ENCODE measurements around the gene SLC2A2.
"Not testable (repeated sequence)": the region's sequence is repeated elsewhere in the genome, so short reads cannot be mapped to it uniquely, and the experiment has no call there.

SLC2A2 gene

DNA sequence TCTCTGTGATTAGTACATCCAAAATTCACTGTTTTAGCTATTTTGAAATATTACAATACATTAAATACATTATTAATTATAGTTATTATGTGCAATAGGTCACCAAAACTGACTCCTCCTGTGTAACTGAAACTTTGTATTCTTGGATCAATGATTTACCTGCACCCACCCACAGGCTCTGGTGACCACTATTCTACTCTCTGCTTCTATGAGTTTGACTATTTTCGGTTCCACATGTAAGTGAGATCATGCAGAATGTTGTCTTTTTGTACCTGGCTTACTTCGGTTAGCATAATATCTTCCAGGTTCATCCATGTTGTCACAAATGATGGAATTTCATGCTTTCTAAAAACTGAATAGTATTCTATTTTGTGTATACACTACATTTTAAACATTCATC, 43.8 kb downstream of the SLC2A2 start:
- no peak for DNase-seq

DNA sequence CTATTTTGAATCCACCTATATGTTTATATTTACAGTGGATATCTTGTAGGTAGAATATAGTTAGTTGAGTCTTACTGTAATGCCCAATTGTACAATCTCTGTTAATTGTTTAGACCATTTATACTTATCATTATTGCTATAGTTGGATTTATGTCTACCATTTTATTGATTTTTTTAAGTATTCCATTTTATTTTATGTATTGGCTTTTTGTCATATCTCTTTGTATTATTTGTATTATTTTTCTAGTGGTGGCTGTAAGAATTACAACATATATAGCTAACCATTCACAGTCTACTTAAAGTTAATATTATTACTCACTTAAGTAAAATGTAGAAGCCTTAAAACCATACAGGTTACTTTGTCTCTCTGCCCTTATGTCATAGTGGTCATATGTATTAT, 46.1 kb downstream of the SLC2A2 start:
- no peak for DNase-seq

DNA sequence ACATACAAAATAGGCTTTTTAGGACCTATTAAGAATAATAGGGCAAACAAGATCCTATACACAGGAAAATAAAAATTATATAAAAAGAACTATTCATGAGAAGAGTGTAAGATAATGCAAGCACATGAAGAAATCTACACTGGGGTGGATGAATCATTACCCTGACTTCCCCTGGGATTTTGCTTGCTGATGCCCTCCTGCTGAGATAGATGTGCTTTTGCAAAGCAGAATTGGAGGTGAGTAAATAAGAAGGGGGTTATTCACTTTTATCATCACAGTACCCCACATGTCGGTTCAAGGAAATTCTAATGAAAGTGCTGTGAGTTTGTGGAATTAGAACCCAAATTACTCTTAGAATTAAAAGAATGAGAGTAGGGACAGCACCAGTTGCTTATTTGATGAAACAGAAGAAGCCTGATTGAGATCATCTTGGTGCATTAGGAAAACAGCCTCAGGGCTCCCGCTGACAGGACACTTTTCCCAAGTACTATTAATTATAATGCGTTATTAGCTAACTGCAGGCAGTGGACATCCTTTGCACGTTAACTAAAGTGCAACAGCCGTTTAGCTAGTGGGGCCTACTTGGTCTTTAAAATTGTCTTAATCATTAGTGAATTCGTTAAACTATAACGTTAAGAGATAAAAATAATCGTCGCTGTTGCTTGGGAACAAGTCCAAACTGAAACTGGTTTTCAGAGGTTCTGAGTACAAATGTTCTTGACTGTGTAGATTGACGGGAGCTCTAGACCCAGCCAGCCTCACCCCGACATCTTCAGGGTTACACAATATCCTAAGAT, 48.4 kb downstream of the SLC2A2 start:
- DNase-seq, result no peak

DNA sequence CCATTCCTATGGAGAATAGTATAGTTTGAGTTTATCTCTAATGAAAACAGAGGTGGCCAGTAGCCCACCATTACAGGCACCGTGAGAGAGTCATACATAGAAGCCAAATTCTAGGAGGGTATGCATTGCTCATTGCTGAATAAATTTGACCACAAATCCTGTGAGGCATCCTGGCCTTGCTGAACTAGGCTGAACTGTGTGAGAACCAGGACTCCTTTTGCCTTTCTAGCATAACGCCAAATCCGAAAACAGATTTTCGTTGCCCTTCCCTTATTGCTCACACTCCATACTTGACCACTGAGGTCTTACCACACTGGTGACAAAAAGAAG, 50.4 kb downstream of the SLC2A2 start:
- DNase-seq, result no peak

DNA sequence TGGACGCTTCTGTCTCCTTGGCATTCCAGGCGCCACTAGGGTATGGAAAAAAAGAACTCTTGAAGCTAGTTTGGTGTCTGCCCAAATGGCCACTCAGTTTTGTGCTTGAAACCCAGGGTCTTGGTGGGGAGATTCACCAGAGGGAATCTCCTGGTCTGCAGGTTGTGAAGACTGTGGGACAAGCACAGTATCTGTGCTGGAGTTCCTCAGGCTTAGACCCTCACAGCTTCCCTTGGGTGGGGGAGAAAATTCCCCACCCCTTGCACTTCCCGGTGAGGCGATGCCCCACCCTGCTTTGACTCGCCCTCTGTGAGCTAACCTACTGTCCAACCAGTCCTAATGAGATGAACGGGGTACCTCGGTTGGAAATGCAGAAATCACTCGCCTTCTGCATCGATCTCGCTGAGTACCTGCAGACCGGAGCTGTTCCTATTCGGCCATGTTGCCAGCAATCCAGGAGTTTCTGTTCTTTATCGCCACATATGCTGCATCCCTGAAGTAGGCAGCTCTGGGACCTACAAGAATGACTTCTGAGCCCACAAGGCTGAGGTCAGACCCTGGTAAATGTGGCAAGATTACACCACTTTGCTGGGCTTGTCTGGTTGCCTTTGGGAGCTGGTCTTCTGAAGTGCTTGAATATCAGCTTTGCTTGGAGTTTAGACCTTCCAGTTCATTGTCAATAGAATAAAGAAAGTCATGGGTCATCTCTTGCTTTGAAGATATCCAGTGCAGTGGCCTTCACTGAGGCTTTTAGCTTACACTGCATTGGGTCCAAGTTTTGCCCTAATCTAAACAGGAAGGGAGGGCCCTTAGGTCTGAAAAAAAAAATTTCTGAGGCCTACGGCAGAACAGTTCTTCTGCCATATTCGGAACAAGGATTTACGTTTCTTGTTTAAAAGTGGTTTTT, 51.0 kb downstream of the SLC2A2 start:
- DNase-seq, result no peak

DNA sequence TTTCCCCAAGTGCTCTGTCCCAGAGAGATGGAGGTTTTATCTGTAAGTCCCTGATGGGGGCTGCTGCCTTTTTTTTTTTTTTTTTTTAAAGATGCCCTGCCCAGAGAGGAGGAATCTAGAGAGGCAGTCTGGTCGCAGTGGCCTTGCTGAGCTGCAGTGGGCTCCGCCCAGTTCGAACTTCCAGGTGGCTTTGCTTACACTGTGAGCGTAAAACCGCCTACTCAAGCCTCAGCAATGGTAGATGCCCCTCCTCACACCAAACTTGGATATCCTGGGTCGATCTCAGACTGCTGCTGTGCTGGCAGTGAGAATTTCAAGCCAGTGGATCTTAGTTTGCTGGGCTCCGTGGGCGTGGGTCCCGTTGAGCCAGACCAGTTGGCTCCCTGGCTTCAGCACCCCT, 51.6 kb downstream of the SLC2A2 start:
- DNase-seq, result no peak

DNA sequence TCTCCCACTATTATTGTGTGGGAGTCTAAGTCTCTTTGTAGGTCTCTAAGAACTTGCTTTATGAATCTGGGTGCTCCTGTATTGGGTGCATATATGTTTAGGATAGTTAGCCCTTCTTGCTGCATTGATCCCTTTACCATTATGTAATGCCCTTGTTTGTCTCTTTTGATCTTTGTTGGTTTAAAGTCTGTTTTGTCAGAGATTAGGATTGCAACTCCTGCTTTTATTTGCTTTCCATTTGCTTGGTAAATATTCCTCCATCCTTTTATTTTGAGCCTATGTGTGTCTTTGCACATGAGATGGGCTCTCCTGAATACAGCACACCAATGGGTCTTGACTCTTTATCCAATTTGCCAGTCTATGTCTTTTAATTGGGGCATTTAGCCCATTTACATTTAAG, 53.6 kb downstream of the SLC2A2 start:
- DNase-seq, result not testable (repeated sequence)

DNA sequence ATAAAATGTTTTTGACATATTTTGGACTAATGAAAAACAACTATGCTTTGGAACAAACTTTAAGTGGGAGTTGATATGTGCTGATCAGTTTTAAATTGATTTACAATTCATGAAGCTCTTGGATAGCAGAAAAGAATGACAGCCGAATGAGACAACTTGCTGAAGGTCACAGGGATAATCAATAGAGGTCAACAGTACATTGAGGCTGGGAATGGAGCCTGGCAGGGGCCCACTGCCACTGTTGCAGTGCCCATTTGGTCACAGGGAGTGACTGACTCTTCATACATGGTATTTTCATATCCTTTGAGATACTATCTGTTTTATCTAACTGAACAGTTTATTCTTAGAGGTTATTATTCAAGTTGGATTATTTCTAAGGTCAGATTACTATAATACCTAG, 59.4 kb downstream of the SLC2A2 start:
- DNase-seq, result no peak

DNA sequence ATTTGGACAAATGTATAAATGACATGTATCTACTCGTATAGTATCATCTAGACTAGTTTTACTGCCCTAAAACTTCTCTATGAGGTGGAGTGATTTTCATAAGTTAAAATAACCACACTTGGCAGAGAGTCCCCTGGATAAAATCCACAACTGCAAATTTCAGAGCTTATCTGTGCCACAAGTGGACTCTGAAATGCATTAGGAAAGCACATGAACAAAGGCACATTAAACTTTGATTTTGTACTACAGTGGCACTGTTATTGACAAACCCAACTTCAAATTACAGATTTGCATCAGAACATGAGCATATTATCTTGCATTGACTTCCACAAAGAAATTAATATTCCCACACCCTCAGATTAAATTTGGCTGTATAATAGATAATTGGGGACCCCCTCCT, 60.0 kb downstream of the SLC2A2 start:
- no peak for DNase-seq

DNA sequence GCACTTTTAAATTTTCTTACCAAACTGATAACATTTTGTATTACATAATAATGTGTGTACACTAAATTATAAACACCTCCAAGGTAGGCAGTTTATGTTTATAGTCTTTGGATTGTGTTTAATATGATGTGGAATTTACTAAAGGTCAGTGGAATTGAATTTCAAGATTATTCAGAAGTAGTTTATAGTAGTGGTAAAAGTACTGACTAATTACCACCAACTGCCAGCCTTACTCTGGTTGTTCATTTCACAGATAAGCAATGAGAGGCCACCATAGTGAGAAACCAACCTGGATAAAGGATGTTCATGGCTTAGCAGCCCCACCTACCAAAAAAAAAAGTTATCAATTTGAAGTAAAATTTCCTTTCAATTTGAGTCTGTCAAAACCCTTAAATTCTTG, 64.1 kb downstream of the SLC2A2 start:
- DNase-seq, result no peak

DNA sequence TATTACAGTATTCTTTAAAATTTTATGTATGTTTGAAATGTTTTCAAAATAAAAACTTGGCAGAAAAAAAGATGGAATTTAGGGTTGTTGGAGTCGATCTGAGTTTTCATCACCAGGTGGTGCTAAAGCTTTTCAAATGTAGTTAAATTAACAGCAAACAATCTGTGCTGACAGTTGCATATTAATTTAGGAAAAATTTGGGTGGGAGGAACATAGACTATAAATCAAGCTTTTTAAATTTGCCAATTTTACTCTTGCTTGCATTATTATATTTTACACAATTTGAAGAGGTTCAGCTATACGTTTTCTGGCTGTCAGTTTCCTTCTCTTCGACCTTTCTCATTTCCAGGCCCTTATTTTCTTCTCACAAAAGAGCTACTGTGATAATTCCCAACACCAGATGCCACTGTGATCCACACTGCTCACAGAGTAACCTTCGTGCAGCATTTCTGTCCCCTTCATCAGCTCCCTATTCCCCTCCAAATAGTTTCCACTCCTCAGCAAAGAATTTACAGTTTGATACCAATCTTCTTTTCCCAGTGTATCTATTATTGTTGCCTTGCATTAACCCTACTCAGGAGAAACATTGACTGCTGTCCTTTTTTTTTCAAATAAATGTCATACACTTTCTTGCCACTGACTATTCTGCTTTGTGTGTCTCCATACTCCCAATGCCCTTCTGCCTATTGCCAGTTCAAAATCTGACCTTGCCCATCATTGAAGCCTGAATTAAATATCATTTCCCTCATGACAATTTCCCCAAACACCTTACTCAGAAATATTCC, 64.7 kb downstream of the SLC2A2 start:
- no peak for DNase-seq

DNA sequence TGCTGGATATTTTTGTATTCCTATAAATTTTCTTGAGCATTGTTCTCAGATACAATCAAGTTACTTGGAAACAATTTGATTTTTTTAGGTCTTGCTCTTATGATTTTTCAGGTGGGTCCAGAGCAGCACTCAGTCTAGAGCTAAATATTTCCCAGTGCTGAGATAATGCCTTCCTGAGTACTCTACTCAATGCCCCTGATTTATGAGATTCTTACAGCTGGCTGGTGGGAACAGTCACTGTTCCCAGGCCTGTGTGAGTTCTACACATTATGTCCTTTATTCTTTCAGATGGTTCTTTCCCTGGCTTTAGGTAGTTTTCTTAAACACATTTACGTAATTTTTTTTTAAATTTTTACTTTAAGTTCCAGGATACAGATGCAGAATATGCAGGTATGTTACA, 67.1 kb downstream of the SLC2A2 start:
- no peak for DNase-seq

DNA sequence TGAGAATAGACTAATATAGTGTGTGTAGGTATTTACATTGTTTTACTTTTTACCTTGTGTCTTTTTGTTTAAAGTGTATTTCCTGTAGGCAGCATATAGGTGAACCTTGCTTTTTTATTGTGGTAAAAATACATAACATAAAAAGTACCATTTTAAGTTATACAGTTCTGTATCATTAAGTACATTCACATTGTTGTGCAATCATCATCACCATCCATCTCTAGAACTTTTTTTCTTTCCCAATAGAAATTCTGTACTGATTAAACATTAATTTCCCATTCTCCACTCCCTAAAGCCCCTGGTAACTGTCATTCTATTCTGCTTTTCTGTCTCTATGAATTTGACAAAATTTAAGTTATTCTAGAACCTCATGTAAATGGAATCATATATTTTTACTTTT, 69.9 kb downstream of the SLC2A2 start:
- no peak for DNase-seq

DNA sequence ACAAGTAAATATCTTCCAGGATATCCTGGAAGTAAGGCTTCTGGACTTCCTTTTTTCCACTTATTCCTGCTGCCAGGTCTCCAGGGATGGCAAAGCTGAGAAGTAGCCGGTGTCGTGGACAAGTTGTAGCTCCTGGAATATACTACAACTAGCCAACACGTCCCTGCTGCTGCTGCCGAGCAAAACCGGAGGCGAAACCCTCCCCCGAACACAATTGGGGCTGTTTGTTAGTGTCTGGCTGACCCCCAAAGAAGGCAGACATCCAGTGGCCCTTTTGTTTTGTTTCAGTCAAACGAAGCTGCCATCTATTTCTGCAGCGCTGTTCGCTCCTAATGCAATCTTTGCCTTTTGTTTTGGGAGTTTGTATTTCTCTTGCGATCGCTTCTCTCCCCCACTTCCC, 72.8 kb downstream of the SLC2A2 start:
- DNase-seq, result no peak

DNA sequence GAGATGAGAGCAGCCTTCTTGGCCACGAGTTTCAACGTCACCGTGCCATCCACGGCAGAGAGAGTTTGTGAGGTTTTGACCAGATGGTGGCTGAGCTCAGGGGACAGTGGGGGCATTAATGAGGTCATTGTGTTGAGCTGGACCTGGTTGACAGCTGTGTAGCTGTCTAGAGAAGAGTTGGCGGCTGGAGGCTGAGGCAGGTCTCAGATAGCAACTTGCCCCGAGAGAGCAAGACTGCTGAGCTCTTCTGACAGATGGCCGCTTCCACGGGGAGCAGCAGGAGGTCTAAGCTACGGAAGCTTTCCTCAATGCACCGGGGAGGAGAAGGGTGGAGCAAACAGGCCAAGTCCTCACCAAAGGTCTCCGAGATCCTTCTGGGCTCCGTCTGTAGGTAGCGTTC, 73.3 kb downstream of the SLC2A2 start:
- no peak for DNase-seq

DNA sequence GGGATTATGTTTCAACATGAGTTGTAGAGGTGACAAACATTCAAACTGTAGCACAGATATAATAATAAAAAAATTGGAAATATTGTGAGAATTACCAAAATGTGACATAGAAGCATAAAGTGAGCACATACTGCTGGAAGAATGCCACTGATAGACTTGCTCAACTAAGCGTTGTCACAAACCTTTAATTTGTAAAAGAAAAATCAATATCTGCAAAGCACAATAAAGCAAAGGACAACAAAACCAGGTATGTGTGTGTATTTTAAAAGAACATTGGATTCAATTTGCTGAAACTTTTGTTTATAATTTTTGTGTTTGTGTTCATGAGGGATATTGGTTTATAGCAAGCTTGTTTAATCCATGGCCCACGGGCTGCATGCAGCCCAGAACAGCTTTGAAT, 77.3 kb downstream of the SLC2A2 start:
- DNase-seq, result no peak

DNA sequence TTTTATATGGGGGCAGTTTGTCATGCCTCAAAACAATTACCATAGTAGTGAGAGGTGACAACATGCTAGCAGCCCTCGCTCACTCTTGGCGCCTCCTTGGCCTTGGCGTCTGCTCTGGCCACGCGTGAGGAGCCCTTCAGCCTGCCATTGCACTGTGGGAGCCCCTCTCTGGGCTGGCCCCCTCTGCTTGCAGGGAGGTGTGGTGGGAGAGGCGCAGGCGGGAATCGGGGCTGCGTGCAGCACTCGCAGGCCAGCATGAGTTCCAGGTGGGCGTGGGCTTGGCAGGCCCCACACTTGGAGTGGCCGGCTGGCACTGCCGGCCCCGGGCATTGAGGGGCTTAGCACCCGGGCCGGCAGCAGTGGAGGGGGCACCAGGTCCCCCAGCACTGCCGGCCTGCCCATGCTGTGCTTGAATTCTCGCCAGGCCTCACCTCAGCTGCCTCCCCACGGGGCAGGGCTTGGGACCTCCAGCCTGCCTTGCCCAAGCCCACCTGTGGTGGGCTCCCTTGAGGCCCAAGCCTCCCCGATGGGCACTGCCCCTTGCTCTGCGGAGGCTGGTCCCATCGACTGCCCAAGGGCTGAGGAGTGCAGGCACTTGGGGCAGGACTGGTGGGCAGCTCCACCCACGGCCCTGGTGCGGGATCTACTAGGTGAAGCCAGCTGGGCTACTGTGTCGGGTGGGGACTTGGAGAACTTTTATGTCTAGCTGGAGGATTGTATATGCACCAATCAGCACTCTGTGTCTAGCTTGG, 79.3 kb downstream of the SLC2A2 start:
- DNase-seq, result no peak

Measured in central memory CD4-positive, alpha-beta T cell (primary cell).